Activated CD8-positive, alpha-beta memory T cell treated with anti-CD3 and anti-CD28 coated beads, Interleukin-2, amount 10 ng/mL, durations not matched to agents 7 days and 5 days (primary cell): ENCODE data around the gene POLR1C. TPM values are rescaled to one million over a fixed set of nuclear protein-coding genes. Genes with fewer than 3 reads are reported as not detected.
"Not testable (repeated sequence)": the region's sequence is repeated elsewhere in the genome, so short reads cannot be mapped to it uniquely, and the experiment has no call there.

Experiments used
- ATAC-seq: fragments of 150-1000 bp; cut with Tn5 transposase; one replicate; pipeline ENCODE4 v1.10.0; 2021; ENCODE audit warnings: moderate library complexity
- CTCF ChIA-PET: fragments of 350-600 bp; sonication (Branson Sonifier 250); formaldehyde crosslinking; loops from one replicate; lab custom pipeline; 2021; ENCODE audit warnings: antibody characterized with exemption; lab: Charles Lee
- DNase-seq: peaks from one replicate; pipeline ENCODE4 v3.0.0-alpha.2; 2020
- H3K27ac Mint-ChIP-seq: one replicate; pipeline ENCODE4 v1.8.0; 2021; ENCODE audit warnings: mild to moderate bottlenecking, mixed read lengths
- H3K27me3 Mint-ChIP-seq: one replicate; pipeline ENCODE4 v1.8.0; 2021; ENCODE audit warnings: mixed read lengths
- H3K36me3 Mint-ChIP-seq: one replicate; pipeline ENCODE4 v1.8.0; 2021; ENCODE audit warnings: mild to moderate bottlenecking, mixed read lengths
- H3K4me1 Mint-ChIP-seq: one replicate; pipeline ENCODE4 v1.8.0; 2021; ENCODE audit warnings: mixed read lengths
- H3K4me3 Mint-ChIP-seq: one replicate; pipeline ENCODE4 v1.8.0; 2021; ENCODE audit warnings: mild to moderate bottlenecking, moderate library complexity, mixed read lengths
- H3K9me3 Mint-ChIP-seq: one replicate; pipeline ENCODE4 v1.8.0; 2022; ENCODE audit warnings: low read depth, mixed read lengths
- total RNA-seq, 2 experiments: library from RNA; stranded (reverse); gene quantifications; one replicate each; pipeline ENCODE4 v1.2.3, GENCODE V29; 2021

POLR1C gene
- total RNA-seq = 10 to 100 TPM; 30.8 to 48.2 TPM

DNA sequence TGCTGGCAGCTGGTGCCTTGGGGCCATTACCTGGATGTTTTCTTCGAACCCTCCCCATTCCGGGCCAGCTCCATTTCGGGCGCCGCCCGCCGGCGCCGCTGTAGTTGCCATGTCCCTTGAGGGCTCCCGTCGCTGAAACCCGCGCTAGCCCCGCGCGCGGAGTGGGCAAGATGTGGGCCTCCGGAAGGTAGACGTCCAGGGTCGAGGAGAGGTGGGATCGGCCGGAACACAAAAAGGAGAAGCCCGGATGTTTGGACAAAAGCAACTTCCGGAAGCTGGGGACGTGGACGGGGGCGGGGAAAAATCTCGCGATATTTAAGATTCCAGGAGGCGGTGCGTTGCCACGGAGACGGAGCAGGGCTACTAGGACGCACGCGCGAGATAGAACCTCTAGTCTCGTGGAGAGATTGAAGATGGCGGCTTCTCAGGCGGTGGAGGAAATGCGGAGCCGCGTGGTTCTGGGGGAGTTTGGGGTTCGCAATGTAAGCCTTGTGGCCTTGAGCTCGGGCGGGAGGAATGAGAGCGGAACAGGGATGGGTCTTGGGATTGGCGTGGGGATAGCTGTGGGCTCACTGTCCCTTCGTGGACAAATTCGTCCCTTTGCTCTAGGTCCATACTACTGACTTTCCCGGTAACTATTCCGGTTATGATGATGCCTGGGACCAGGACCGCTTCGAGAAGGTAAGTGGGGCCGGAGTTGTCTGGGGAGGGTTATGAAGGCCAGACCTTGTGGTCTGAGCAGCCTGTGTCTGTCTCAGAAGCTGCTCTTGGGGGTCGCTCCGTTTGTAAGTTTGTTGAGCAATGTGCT, at the start of gene POLR1C, which contains the start of gene YIPF3:
TSS of gene POLR1C (plus strand) at position 393 of the 808 bp plus-strand sequence. CDS start at position 414, 21 bp downstream.
TSS of gene YIPF3 (minus strand) at position 230 of the 808 bp plus-strand sequence. CDS start at position 111, 119 bp downstream.
- ATAC-seq = peak; percentile 96
- no peak within 1 kb of the TSS for H3K4me3 Mint-ChIP-seq
- no peaks in the 10 kb centered on the region for H3K27me3 Mint-ChIP-seq
- no peak within 1 kb of the TSS for H3K27ac Mint-ChIP-seq
- no peaks in the 10 kb centered on the region for H3K9me3 Mint-ChIP-seq
- peak; percentile 98 for DNase-seq
- CTCF ChIA-PET = interaction anchor here (1.0 to 4.1 kb wide), 7 partner anchors 11 to 287 kb away, joined by 3 to 34 read pairs (median 4); partner anchors contain the start of genes DLK2, DNPH1, POLH and XPO5
- peaks cover 22% of the 10 kb centered on the region for H3K4me1 Mint-ChIP-seq
- peaks cover 36% of the 10 kb centered on the region for H3K36me3 Mint-ChIP-seq

DNA sequence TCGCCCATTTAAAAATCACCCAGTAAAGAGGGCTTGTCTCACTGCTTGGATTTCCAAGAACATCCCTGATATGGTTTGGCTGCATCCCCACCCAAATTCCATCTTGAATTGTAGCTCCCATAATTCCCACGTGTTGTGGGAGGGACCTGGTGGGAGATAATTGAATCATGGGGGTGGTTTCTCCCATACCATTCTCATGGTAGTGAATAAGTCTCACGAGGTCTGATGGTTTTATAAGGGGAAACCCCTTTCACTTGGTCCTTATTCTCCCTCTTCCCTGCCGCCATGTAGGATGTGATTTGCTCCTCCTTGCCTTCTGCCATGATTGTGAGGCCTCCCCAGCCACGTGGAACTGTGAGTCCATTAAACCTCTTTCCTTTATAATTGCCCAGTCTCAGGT, 49.6 kb upstream of the POLR1C start:
- Mint-ChIP-seq H3K27ac (peak overlapping the region; percentile 13), H3K27me3 (peaks cover 36% of the 10 kb centered on the region)
- not testable (repeated sequence) for H3K4me3 Mint-ChIP-seq, DNase-seq, H3K4me1 Mint-ChIP-seq, ATAC-seq, H3K36me3 Mint-ChIP-seq, H3K9me3 Mint-ChIP-seq
- CTCF ChIA-PET = interaction anchor here (1.0 kb wide), 1 partner anchor 159 kb away, joined by 3 read pairs; the partner anchor contains the start of gene CRIP3

DNA sequence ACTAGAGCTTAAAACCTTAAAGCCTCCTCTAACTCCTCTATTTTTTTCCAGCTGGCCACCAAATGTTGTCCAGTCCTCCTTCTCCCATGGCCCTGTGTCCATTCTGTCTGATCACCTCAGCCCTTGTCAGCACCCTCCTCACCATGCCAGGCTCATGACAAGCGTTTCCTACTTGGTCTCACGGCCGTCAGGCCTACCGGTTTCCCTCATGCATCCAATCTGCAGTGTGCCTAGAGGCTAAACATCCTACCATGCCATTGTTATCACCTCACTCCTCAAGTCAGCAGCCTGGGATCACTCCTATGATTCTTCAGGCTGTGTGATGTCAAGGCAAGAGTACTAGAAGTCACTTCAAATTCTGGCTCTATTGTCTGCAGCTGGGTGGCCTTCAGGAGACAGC, 49.1 kb upstream of the POLR1C start:
- ATAC-seq = no peak
- Mint-ChIP-seq H3K27me3 (peaks cover 33% of the 10 kb centered on the region), H3K9me3 (no peaks in the 10 kb centered on the region), H3K27ac (no peak overlapping the region), H3K36me3 (no peaks in the 10 kb centered on the region), H3K4me3 (no peak overlapping the region), H3K4me1 (no peaks in the 10 kb centered on the region)
- DNase-seq = no peak
- CTCF ChIA-PET = interaction anchor here (1.0 kb wide), 2 partner anchors 40 to 159 kb away, joined by 3 read pairs; partner anchors contain the start of gene CRIP3

- H3K4me3 Mint-ChIP-seq = no peak overlapping the region
- peaks cover 30% of the 10 kb centered on the region for H3K27me3 Mint-ChIP-seq
- H3K27ac Mint-ChIP-seq = no peak overlapping the region
- CTCF ChIA-PET = interaction anchor here (1.0 kb wide), 2 partner anchors 39 to 160 kb away, joined by 3 read pairs; partner anchors contain the start of gene CRIP3
- no peaks in the 10 kb centered on the region for H3K36me3 Mint-ChIP-seq
- no peaks in the 10 kb centered on the region for H3K9me3 Mint-ChIP-seq
- no peaks in the 10 kb centered on the region for H3K4me1 Mint-ChIP-seq
- no peak for DNase-seq
- no peak for ATAC-seq
These were observed 48.6 kb upstream of the POLR1C start for GRCh38 chr6:43468240-43468639.

DNA sequence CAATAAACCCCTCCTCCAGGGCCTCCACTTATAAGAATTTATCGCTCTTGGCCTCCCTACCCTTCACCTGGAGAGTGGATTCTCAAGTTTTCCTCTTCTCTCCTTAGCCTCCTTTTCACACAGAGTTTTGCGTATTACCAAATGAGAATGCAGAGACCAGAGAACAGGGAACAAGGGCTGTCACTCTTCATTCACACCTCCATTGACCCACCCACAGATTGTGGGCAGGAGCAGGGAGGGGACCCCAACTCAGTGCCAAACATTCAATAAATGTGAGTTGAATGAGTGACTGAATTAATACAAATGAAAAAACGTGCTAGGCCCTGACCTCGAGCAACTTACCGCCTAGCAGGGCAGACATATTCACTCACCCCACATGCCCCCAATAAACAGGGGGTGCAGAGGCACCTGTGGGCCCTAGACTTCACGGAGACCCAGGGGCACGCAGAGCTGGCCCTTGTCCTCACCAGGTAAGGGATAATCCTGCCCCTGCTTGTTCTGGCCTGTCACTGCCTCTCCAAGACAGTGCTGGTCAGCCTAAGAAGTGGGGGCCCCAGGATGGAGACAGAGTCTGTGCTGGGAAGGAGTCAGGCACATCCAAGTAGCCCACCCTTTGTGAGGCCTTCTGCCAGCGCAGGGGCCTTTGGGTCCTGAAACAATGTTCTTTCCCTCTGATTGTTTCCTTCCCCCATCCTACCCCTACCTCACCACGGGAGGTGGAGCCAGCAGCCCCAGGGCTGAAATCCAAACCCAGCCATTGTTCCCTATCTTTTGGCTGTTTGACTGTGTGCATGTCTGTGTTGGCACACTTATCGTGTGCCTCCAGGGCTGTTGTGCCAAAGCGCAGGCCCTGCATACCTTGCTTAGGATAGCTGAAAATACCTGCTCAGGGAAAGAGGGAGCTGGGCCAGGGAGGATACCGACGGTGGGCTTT, 47.9 kb upstream of the POLR1C start:
- CTCF ChIA-PET = interaction anchor here (1.0 kb wide), 1 partner anchor 38 kb away, joined by 3 read pairs; no protein-coding TSS in a partner anchor
- Mint-ChIP-seq H3K27ac (no peak overlapping the region), H3K27me3 (peaks cover 24% of the 10 kb centered on the region), H3K4me3 (no peak overlapping the region), H3K9me3 (no peaks in the 10 kb centered on the region), H3K36me3 (no peaks in the 10 kb centered on the region), H3K4me1 (no peaks in the 10 kb centered on the region)
- DNase-seq (no peak), ATAC-seq (no peak)

DNA sequence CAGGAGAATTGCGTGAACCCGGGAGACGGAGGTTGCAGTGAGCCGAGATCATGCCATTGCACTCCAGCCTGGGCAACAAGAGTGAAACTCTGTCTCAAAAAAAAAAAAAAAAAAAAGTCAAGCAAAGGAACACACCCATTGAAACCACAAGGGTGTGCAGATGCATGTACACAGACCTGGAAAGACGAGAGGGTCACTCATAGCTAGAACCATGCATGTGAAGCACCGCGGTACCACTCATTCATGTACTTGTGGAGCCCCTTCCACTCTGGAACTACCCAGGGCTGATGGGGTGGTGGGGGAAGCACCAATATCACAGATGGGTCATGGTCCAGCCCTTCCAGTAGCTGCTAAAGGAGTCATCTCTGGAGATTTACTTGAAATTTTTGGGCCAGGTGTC, 46.9 kb upstream of the POLR1C start:
- Mint-ChIP-seq H3K36me3 (no peaks in the 10 kb centered on the region), H3K4me1 (no peaks in the 10 kb centered on the region), H3K9me3 (no peaks in the 10 kb centered on the region), H3K4me3 (no peak overlapping the region), H3K27ac (no peak overlapping the region), H3K27me3 (peaks cover 21% of the 10 kb centered on the region)
- ATAC-seq (no peak), DNase-seq (no peak)
- CTCF ChIA-PET = interaction anchor here (1.0 to 1.1 kb wide), 2 partner anchors 36 to 207 kb away, joined by 3 read pairs; no protein-coding TSS in a partner anchor

DNA sequence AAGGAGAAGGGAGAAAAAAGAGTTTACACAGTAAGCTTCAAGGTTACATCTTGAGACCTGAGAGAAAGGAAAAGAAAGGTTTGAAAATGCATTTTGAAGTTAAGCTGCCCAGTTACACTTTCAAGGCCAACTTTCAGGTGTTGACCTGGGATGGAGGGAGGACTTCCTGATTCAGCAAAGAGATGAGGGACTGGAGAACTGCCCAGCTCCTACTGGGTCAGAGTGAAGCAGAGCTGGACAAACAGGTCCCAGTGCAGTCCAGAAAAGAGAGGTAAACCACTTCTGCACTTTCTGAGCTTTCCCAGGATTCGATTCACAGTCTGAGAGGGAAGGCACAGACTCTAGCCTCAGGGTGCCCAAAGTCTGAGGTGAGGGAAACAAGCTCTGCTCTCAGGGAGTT, 45.5 kb upstream of the POLR1C start:
- CTCF ChIA-PET = interaction anchor here (0.7 to 1.7 kb wide), 3 partner anchors 14 to 23 kb away, joined by 3 to 5 read pairs (median 4); no protein-coding TSS in a partner anchor
- Mint-ChIP-seq H3K4me1 (no peaks in the 10 kb centered on the region), H3K9me3 (no peaks in the 10 kb centered on the region), H3K4me3 (no peak overlapping the region), H3K27me3 (peaks cover 21% of the 10 kb centered on the region), H3K27ac (no peak overlapping the region), H3K36me3 (no peaks in the 10 kb centered on the region)
- DNase-seq (no peak), ATAC-seq (no peak)

- no peak for DNase-seq
- Mint-ChIP-seq H3K27ac (no peak overlapping the region), H3K36me3 (no peaks in the 10 kb centered on the region), H3K4me3 (no peak overlapping the region), H3K27me3 (peaks cover 14% of the 10 kb centered on the region), H3K4me1 (peaks cover 9% of the 10 kb centered on the region), H3K9me3 (no peaks in the 10 kb centered on the region)
- ATAC-seq = no peak
- CTCF ChIA-PET = interaction anchor here (1.0 to 1.7 kb wide), 3 partner anchors 15 to 19 kb away, joined by 4 to 5 read pairs (median 4); no protein-coding TSS in a partner anchor
These were observed 44.4 kb upstream of the POLR1C start for GRCh38 chr6:43472515-43472914.

GRCh38 chr6:43475516-43475915, 41.4 kb upstream of the POLR1C start:
- DNase-seq = no peak
- peaks cover 31% of the 10 kb centered on the region for H3K4me1 Mint-ChIP-seq
- H3K27ac Mint-ChIP-seq = no peak overlapping the region
- no peak overlapping the region for H3K4me3 Mint-ChIP-seq
- peaks cover 10% of the 10 kb centered on the region for H3K27me3 Mint-ChIP-seq
- H3K36me3 Mint-ChIP-seq = no peaks in the 10 kb centered on the region
- H3K9me3 Mint-ChIP-seq = no peaks in the 10 kb centered on the region
- CTCF ChIA-PET = no interaction called here
- ATAC-seq = no peak

GRCh38 chr6:43476746-43477145, 40.1 kb upstream of the POLR1C start:
- no peaks in the 10 kb centered on the region for H3K9me3 Mint-ChIP-seq
- H3K4me1 Mint-ChIP-seq = peaks cover 39% of the 10 kb centered on the region
- peak overlapping the region; percentile 89 for H3K27ac Mint-ChIP-seq
- no peaks in the 10 kb centered on the region for H3K36me3 Mint-ChIP-seq
- no peak for DNase-seq
- peaks cover 2% of the 10 kb centered on the region for H3K27me3 Mint-ChIP-seq
- CTCF ChIA-PET = interaction anchor here (0.5 to 4.3 kb wide), 2 partner anchors 30 to 88 kb away, joined by 3 to 20 read pairs; no protein-coding TSS in a partner anchor
- H3K4me3 Mint-ChIP-seq = peak overlapping the region; percentile 90
- no peak for ATAC-seq

DNA sequence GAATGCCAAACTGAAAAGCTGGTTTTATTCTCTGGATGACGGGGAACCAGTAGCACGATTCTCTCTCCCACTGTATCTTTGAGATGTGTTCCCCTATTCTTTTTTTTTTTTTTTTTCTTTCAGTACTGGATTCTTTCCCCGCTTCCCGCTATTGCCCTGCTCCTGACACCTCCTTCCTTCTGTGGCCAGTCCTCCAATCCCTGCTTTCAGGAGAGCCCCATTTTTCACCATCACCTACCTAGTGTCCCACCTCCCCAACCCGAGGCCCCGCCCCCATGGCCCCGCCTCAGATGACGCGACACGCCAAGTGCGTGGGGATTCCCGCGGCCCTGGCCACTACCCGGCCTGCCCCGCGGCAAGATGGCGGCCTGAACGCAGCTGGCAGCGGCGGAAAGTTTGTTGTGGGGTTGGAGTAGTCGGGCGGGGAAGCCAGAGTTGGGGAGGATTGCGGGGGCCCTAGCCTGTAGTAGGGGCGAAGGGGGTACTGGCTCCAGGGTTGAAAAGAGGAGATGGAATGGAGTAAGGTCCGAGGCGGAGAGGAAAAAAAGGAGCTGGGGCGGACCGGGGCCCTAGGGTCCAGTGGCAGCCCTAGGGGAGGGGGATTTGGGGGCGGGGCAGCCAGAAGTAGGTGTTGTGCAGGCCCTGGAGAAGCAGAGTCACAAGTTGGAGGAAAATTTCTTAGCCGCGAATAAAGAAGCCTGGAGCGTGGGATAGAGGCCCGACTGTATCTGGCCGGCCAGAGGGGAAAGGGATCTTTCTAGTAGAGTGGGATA, 39.5 kb upstream of the POLR1C start, which contains the start of gene TJAP1:
TSS of gene TJAP1 (plus strand) at position 336 of the 773 bp plus-strand sequence. CDS start 21,432 bp downstream, outside the sequence.
- CTCF ChIA-PET = interaction anchor here (4.3 kb wide), 1 partner anchor 29 kb away, joined by 20 read pairs; no protein-coding TSS in a partner anchor
- Mint-ChIP-seq H3K36me3 (peaks cover 3% of the 10 kb centered on the region), H3K27ac (peak within 1 kb of the TSS; percentile 89), H3K4me3 (peak within 1 kb of the TSS; percentile 90), H3K4me1 (peaks cover 45% of the 10 kb centered on the region), H3K9me3 (no peaks in the 10 kb centered on the region), H3K27me3 (peaks cover 2% of the 10 kb centered on the region)
- DNase-seq (peak; percentile 97), ATAC-seq (peak; percentile 100)

DNA sequence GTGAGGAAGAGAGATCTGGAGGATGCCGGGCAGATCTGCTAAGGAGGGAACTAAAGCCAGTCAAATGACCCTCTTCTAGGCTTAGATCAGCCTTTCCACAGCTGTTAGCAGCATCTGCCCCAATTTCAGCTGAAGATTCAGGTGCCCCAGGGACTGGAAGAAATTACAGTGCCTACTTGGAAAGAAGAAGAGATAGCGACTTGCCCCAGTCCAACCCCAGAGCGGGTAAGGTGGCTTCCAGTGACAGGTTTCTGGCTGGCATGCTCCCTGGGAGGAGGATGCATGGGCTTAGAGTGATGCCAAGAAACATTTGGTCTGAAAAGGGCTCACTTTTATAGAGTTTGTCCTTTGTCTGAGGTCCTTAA, 38.9 kb upstream of the POLR1C start:
- Mint-ChIP-seq H3K4me1 (peaks cover 46% of the 10 kb centered on the region), H3K9me3 (no peaks in the 10 kb centered on the region), H3K27me3 (no peaks in the 10 kb centered on the region), H3K27ac (peak overlapping the region; percentile 89), H3K36me3 (peaks cover 3% of the 10 kb centered on the region), H3K4me3 (peak overlapping the region; percentile 90)
- no peak for DNase-seq
- CTCF ChIA-PET = interaction anchor here (4.3 kb wide), 1 partner anchor 29 kb away, joined by 20 read pairs; no protein-coding TSS in a partner anchor
- ATAC-seq = no peak
